LNCAP (cell line): ENCODE data around the gene COMT.

Experiments
- TF ChIP-seq, protein P1 (sequence below): fragments of 450-650 bp; IDR thresholded peaks from 2 replicates; pipeline ENCODE4 v1.5.1; 2017; ENCODE audit warnings: mild to moderate bottlenecking

The COMT gene

DNA sequence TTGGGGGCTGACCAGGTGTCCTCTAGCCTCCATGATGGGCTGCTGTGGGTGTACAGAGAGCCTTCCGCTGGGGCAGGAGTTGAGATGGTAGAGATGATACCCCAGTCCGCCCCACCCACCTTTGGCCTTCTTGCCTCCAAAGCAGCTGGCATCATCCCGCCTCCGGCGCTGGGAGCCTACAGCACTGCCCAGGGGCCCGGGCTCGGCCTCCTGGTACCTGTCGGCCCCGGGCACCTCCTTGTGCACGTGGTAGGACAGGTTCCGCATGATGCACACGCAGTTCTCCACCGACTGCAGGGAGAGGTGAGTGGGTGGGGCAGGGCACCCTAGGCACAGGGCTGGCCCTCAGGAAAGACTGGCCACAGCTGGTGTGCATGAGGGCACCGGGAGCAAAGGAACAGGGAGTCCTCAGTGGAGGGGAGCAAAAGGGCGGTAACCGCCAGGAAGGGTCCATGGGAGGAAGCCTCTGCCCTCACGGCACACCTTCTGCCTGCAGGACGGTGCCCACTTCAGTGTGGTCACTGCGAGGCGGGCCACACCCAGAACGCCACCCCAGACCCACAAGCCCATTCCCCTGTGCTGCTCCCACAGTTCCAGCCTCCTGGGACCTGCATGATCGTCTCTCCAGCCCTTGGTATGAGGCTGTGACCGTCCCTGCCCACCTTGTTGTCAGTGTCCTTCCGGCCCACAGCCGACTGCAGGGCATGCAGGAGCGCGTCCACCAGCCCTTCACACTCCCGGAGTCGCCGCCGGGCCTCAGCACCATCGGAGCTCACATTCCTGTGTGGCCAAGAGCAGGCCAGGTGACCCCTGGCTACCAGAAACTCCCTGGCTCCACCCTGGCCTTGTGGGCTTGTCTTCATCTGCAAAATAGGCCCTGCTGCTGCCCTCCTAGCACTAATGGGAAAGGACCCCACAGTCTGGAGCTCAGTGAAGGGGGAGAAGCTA lies 36.0 kb downstream of the COMT start:
- TF ChIP-seq, protein P1, sequence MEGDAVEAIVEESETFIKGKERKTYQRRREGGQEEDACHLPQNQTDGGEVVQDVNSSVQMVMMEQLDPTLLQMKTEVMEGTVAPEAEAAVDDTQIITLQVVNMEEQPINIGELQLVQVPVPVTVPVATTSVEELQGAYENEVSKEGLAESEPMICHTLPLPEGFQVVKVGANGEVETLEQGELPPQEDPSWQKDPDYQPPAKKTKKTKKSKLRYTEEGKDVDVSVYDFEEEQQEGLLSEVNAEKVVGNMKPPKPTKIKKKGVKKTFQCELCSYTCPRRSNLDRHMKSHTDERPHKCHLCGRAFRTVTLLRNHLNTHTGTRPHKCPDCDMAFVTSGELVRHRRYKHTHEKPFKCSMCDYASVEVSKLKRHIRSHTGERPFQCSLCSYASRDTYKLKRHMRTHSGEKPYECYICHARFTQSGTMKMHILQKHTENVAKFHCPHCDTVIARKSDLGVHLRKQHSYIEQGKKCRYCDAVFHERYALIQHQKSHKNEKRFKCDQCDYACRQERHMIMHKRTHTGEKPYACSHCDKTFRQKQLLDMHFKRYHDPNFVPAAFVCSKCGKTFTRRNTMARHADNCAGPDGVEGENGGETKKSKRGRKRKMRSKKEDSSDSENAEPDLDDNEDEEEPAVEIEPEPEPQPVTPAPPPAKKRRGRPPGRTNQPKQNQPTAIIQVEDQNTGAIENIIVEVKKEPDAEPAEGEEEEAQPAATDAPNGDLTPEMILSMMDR, result no peak

DNA sequence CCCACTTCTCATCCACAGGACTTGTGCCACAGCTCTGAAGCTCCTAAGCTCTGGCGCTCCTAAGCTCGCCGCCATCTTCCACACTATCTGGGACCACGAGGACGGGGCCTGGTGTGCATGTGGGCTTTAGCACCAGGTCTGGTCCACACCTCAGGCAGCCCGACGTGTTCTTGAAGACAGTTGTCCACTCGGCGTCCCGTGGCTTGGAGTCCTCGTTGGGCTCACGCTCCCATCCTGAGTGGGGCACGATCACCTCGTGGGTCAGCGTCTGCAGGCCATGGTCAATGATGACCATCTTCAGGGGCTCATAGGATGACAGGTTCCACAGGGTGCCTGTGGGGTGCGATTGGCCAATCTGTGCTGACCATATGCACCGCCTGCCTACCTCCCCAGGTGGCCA lies 37.2 kb downstream of the COMT start:
- TF ChIP-seq, protein P1, result no peak

DNA sequence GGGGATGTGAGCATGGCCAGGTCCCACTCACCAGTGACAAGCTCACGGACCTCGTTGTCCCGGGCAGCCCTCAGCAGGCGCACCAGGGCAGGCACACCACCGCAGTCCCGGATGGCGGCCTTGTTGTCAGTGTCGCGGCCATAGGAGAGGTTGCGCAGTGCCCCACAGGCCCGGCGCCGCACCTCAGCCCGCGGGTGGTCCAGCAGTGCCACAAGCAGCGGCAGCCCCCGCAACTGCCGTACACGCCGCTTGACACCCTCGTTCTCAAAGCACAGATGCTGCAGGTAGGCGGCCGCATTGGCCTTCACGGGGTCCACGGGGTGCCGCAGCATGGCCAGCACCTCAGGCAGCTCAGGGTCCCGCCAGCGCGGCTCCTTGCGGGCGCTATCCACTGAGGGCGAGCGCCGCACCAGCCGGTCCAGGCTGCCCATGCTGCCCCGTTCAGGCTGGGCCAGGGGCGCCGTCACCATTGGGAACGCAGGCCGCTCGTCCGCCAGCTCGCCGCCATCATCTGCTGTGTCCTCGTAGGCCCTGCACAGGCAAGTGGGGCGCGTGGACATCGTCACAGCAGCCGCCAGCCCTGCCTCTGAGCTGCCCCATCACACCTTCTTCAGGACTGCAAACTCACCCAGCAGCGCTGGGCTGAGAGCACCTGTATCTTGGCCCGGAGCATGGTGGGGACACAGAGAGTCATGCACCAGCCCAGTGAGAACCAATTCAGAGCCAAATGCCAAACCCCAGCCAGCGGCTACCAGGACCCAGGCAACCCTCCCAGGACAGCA lies 38.3 kb downstream of the COMT start:
- TF ChIP-seq, protein P1, result no peak

DNA sequence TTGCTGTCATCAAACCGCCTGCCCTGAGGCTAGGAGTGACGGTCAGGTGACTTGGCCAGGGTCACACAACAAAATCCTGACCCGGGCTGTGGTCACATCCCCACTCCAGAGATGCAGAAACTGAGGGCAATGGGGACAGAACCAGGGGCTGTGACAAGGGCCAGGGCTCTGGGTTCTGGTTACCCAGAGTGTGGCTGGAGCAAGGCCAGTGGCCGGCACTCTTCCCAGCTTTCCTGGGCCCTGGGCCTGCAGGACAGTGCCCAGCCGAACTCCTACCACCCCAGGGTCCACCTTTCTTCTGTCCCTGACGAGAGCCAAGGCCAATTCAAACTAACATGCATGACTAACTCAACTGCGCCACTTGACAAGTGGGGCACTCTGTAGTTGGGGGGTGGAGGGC lies 39.2 kb downstream of the COMT start:
- TF ChIP-seq, protein P1, result no peak

DNA sequence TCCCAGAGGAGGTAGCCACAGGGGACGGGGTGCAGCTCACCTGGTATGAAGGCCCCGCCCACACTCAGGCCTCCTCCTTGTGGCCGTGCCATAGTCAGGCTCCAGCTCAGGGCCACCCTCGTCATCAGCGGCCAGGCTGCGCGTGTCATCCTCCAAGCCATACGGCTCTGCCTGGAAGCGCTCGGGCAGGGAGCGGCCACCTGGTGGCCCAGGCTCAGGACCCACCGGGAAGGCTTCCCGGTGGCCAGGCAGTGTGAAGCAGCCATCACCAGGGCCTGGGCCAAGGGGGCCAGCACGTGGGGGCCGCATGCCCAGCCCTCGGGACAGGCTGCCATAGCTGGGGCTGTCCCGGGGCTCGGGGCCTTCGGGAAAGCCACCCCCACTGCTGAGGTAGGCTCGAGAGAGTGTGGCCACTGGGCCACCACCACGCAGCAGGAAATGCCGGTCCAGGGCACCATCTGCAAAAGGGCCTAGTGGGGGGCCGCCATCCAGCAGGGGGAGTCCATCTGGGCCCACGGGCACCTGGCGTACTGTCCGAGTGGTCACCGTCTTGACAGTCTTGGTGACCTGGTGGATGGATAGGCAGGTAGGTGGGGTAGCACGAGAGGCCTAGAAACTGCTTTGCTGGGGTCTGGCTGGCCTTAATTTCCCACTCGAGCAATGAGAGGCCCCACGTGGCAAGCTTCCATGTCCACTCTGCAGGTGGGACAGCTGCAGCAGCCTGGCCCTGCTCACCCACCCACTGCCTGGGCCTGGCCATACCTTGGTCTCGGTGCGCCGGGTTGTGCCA lies 39.8 kb downstream of the COMT start:
- TF ChIP-seq, protein P1, result no peak

DNA sequence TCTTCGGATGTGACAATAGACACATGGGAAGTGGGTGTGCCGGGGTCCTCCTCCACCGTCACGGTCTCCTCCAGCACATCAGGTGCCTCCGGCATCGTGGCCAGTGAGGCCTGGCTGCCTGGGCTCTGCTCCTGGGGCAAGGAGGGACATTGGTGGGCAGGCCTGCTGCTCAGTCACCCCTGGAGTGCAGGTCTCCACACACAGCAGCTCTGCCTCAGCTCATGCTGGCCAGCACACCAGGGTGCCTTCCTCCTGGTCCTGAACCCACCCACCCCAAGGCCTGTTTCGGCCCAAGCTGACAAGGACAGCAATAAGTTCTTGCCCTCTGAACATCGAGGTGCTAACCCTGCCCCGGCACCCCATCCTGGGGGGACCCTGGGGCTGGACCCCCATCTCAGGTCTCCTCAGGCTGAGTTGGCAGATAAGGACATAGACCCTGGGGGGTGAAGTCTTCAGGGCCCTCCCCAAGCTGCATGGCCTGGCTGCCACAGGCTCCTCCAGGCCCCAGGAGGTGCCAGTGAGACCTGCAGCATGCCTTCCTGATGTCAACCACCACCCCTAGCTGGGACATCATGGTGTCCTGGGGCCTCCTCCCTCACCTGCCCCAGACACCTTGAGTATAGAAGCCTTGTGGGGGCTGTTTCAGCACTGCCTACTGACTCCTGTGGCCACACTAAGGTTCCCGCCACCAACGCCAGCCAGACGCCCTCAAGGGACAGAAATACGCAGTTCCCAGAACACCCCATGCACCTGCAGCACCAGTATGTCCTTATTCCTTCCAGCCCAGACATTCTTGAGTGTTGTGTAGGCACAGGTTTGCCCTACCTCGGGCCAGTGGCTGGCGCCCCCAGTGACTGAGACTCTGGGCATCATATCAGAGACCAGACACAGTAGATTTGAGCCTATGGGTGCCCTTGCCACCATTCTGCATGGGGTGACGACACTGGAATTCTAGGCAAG lies 40.7 kb downstream of the COMT start:
- TF ChIP-seq, protein P1, result no peak
